ENCODE measurements around the gene KRTAP11-1.

Gene KRTAP11-1

DNA sequence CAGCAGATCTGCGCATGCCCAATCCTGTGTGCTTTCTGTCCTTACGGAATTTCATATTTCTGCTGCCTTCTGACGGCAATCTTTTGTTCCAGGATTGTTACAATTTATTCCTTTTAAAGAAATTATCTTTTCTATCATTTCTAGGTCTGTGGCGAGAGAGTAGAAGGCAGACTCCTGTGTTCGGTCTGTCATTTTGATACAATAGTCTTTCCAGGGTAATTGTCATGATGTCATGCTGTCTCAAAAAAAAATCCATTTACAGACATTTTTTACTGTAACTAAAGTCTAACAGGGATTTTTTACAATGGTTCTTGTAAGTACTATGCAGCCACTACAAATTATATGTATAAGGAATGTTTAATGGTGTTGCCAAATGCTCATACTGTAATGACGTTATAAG is 42.8 kb downstream of the KRTAP11-1 start:
- Histone ChIP-seq H3K4me1 (ENCODE audit: control insufficient read depth, insufficient read depth, low read length) (no peaks in the 10 kb centered on the region), H3K9ac (ENCODE audit: low read depth, low read length) (no peak overlapping the region), H3K4me3 (ENCODE audit: low read depth, low read length) (no peak overlapping the region), H3K36me3 (ENCODE audit: control insufficient read depth, insufficient read depth, low read length) (no peaks in the 10 kb centered on the region), H3K9me3 (ENCODE audit: control insufficient read depth, insufficient read depth, low read length) (no peaks in the 10 kb centered on the region), H3K27me3 (ENCODE audit: control insufficient read depth, insufficient read depth, low read length) (no peaks in the 10 kb centered on the region)

DNA sequence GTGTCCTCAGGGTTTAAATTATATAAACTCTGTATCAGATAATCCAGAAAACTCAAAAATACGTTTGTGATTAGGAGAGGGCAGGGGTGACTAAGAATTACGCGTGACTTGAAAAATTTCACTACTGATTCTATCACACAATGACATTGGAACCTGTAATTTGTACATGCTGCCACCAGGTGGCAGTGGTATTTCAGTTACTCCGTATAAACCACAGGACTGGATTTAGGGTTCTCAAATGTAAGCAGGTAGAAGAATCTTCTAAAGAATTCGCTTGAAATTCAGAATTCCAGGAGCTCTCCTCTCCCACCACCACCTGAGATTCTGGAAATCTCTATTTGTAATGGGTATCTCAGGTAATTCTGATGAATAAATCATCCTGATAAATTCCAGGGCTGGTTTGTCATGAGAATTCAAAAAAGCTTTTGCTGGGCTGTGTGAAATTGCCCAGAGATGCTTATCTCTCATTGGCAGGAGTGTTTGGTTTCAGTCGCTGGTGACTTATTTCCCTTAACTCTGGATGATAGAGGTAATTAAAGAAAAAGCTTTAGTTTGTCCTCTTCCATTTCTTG is 50.1 kb downstream of the KRTAP11-1 start:
- Histone ChIP-seq H3K36me3 (ENCODE audit: control insufficient read depth, insufficient read depth, low read length) (no peaks in the 10 kb centered on the region), H3K9ac (ENCODE audit: low read depth, low read length) (no peak overlapping the region), H3K27me3 (ENCODE audit: control insufficient read depth, insufficient read depth, low read length) (no peaks in the 10 kb centered on the region), H3K4me1 (ENCODE audit: control insufficient read depth, insufficient read depth, low read length) (no peaks in the 10 kb centered on the region), H3K9me3 (ENCODE audit: control insufficient read depth, insufficient read depth, low read length) (no peaks in the 10 kb centered on the region), H3K4me3 (ENCODE audit: low read depth, low read length) (no peak overlapping the region)

All from iPS-15b (cell line).